Pancreas (tissue), 10 donors: ENCODE measurements around the gene DHTKD1. TPM values are rescaled to one million over a fixed set of nuclear protein-coding genes. Genes with fewer than 3 reads are reported as not detected.
"Not testable (repeated sequence)": the region's sequence is repeated elsewhere in the genome, so short reads cannot be mapped to it uniquely, and the experiment has no call there.

Experiments
- ATAC-seq, 4 donors: fragments of 200-7000 bp; cut with Tn5 transposase; one replicate each; pipeline versions ENCODE4 v1.8.0 to v1.9.1; 2020; ENCODE audit warnings: mild to moderate bottlenecking in 4 of 4, moderate library complexity in 4 of 4
- DNase-seq, 6 donors: peaks; one replicate each; pipeline ENCODE4 v3.0.0-alpha.2; 2020
- FAIRE-seq: peaks from 2 replicates; lab custom pipeline; 2012; peaks lifted over from hg19 to GRCh38; lab: Jason Lieb, UNC
- H3K27ac ChIP-seq, 4 donors: fragments of 200-600 bp; sonication (generic); 1 replicate in 3 of 4; 2 replicates in 1 of 4; pipeline versions ENCODE4 v1.5.0 to v1.8.0; 2020
- H3K27me3 ChIP-seq, 4 donors: fragments of 200-600 bp; one replicate each; pipeline ENCODE4 v1.8.0; 2021
- H3K36me3 ChIP-seq, 3 donors: fragments of 200-600 bp; sonication (generic) in 1 of 3; one replicate each; pipeline versions ENCODE4 v1.5.0 to v1.8.0; 2020 to 2021
- H3K4me1 ChIP-seq, 3 donors: fragments of 200-600 bp; one replicate each; pipeline ENCODE4 v1.8.0; 2021
- H3K4me3 ChIP-seq, 4 donors: fragments of 200-600 bp; sonication (generic) in 2 of 4; one replicate each; pipeline versions ENCODE4 v1.5.0 to v1.8.0; 2020 to 2021
- H3K9me3 ChIP-seq, 4 donors: fragments of 200-600 bp; one replicate each; pipeline ENCODE4 v1.8.0; 2021
- WGBS, 2 donors: extraction: QIAGEN DNeasy Blood & Tissue Kit; methylation state at CpG; one replicate each; pipeline ENCODE4 v1.1.7; 2013; 5-methylcytosine and 5-hydroxymethylcytosine counted together
- intact Hi-C, 3 donors: fragments of 100-400 bp; cut with DNase I; formaldehyde crosslinking; loops; one replicate each; pipeline versions ENCODE4 v1.11.1 to v1.14.2; 2022
- microRNA-seq, 2 donors: library from miRNA; unstranded; fragments of <30 nt; microRNA quantifications; one replicate each; pipeline versions ENCODE4 to v1.1.0, GENCODE V29; 2019 to 2020
- polyA plus RNA-seq, 2 donors: library from polyadenylated mRNA; stranded (reverse); fragments of 200-250 nt; gene quantifications; one replicate each; pipeline ENCODE4 v1.2.3, GENCODE V29; 2013
- total RNA-seq, 6 donors: library from RNA; stranded (reverse); fragmentation: NEBNext Ultra II Directional in 4 of 6; extraction: Animal tissue kit (Norgen Biotek cat#: 25700) in 4 of 6; gene quantifications; one replicate each; pipeline versions ENCODE4 v1.2.1 to v1.2.4, GENCODE V29; 2021 to 2023
- TF ChIP-seq, protein P1 (sequence below), 4 donors: fragments of 200-600 bp; sonication (generic) in 3 of 4; IDR thresholded peaks; one replicate each; pipeline versions ENCODE4 v1.5.0 to v1.8.0; 2021; ENCODE audit warnings: antibody characterized with exemption in 4 of 4
- donor health status: healthy with polysubstance abuse.
- donor health status: DM: no; HTN: no; CAD: no; lungs with moderate emphysema.
- donor health status: DM: no; HTN: no; CAD: no.
- donor health status: control.
- donor health status: control.
- donor health status: Bipolar disorder and iron deficiency.
- donor health status: DM: yes; HTN: yes; CAD: no.
- donor health status: DM: no; HTN: no; CAD: no.
- donor health status: DM: no; HTN: no; CAD: no.
- donor health status: DM: yes; HTN: yes; CAD: no.

DHTKD1 gene
- total and polyA plus RNA-seq, 8 donors: 9.6 to 25.1 (median 20.6) TPM

DNA sequence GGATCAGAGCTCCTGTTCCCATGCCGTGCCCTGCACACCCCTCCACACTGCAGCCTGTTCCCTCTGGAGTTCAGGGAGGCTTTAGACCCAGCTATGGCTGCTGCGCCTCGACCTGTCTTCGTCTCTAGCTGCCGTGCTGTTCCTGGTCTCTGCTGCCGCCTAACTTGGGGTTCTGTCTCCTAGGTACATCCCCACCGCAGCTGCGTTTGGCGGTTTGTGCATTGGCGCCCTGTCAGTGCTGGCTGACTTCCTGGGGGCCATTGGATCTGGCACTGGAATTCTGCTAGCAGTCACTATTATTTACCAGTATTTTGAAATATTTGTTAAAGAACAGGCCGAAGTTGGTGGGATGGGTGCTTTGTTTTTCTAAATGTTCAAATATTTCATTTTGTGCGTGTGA lies 95.3 kb downstream of the DHTKD1 start:
- Histone ChIP-seq H3K4me3 (no peak overlapping the region), H3K36me3 (peaks cover 0 to 23% (median 0%) of the 10 kb centered on the region in 3 donors), H3K27ac (no peak overlapping the region), H3K4me1 (no peaks in the 10 kb centered on the region), H3K9me3 (peaks cover 0 to 3% (median 0%) of the 10 kb centered on the region in 4 donors), H3K27me3 (no peaks in the 10 kb centered on the region)
- DNase-seq (no peak), ATAC-seq (no peak), FAIRE-seq (no peak)
- TF ChIP-seq, protein P1, sequence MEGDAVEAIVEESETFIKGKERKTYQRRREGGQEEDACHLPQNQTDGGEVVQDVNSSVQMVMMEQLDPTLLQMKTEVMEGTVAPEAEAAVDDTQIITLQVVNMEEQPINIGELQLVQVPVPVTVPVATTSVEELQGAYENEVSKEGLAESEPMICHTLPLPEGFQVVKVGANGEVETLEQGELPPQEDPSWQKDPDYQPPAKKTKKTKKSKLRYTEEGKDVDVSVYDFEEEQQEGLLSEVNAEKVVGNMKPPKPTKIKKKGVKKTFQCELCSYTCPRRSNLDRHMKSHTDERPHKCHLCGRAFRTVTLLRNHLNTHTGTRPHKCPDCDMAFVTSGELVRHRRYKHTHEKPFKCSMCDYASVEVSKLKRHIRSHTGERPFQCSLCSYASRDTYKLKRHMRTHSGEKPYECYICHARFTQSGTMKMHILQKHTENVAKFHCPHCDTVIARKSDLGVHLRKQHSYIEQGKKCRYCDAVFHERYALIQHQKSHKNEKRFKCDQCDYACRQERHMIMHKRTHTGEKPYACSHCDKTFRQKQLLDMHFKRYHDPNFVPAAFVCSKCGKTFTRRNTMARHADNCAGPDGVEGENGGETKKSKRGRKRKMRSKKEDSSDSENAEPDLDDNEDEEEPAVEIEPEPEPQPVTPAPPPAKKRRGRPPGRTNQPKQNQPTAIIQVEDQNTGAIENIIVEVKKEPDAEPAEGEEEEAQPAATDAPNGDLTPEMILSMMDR (IDR thresholded peaks at IDR 0.05): no peak
- intact Hi-C loops: no loop called here
- whole genome bisulfite sequencing, 2 donors: 91 to 95% methylated on average over 12 of the region's 12 CpGs

- intact Hi-C loops: no loop called here
- ATAC-seq: no peak
- no peak overlapping the region for H3K4me3 ChIP-seq
- peaks cover 0 to 3% (median 0%) of the 10 kb centered on the region in 4 donors for H3K9me3 ChIP-seq
- H3K27me3 ChIP-seq: no peaks in the 10 kb centered on the region
- peaks cover 0 to 28% (median 0%) of the 10 kb centered on the region in 3 donors for H3K36me3 ChIP-seq
- no peaks in the 10 kb centered on the region for H3K4me1 ChIP-seq
- TF ChIP-seq, protein P1 (IDR thresholded peaks at IDR 0.05): no peak
- H3K27ac ChIP-seq: no peak overlapping the region
- no peak for DNase-seq
- WGBS, 2 donors: 71 to 75% methylated on average over 3 of the region's 3 CpGs
- FAIRE-seq: no peak
Measured at GRCh38 chr10:12165036-12165435, 96.3 kb downstream of the DHTKD1 start.

DNA sequence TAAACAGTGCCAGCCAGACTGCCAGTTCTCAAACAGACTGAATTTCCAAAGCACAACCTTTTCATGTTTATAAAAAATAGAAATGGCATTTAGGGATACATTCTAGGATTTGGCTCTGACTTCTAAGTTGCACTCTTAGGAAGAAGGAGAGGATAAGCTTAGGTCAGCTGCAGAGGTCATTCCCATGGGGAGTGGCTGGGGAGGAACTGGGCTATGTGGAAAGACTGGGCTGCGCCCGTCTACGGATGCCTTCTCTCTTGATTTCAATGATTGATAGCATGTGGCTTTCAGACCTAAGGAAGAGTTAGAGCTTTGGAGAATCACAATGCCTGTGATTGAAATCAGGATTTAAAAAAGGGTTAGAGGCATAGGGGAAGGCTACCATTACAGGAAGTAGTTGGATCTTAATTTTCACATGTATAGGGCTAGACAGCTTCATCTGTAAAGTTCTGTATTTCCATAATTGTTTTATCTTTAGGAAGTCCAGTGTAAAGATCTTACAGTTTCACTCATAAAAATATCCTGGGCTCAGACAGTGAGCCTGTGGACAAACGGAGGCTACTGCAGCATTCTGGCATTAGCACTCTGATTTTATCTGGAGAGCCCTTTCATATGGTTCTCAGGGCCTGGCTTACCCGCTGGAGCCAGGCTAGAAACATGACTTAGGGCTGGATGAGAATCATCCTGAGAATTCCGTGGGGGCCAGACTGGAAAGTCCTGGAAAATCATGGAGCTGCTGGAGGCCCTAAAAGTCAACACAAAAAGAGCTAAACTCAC lies 97.4 kb downstream of the DHTKD1 start:
- ATAC-seq (no peak), FAIRE-seq (no peak)

GRCh38 chr10:12171512-12171911 lies 102.8 kb downstream of the DHTKD1 start:
- ATAC-seq, intact Hi-C loops, H3K9me3 ChIP-seq, H3K27ac ChIP-seq, H3K27me3 ChIP-seq, DNase-seq, H3K4me1 ChIP-seq, H3K4me3 ChIP-seq, FAIRE-seq: not testable (repeated sequence)
- WGBS, 2 donors: 88 to 96% methylated on average over 6 of the region's 6 CpGs
- peaks cover 0 to 51% (median 6%) of the 10 kb centered on the region in 3 donors for H3K36me3 ChIP-seq

More for the DNA sequence above, 97.4 kb downstream of the DHTKD1 start:
- H3K4me1 ChIP-seq: no peaks in the 10 kb centered on the region
- H3K36me3 ChIP-seq: peaks cover 0 to 38% (median 6%) of the 10 kb centered on the region in 3 donors
- no peak overlapping the region for H3K27ac ChIP-seq
- no peak for DNase-seq
- no peak overlapping the region for H3K4me3 ChIP-seq
- TF ChIP-seq, protein P1 (IDR thresholded peaks at IDR 0.05): no peak
- H3K27me3 ChIP-seq: no peaks in the 10 kb centered on the region
- WGBS, 2 donors: 89 to 93% methylated on average over 6 of the region's 6 CpGs
- H3K9me3 ChIP-seq: peaks cover 0 to 3% (median 0%) of the 10 kb centered on the region in 4 donors
- intact Hi-C loops: no loop called here

Small RNAs within 50 kb of the gene (microRNA-seq; reads per million reads assigned to microRNA genes)
- 0 reads per million in 2 donors for gene MIR548AK

Other genes starting within 250 kb of the DHTKD1 start
- 10 to 100 TPM in 3 of 6 donors, 1 to 10 TPM in 3; 5.7 to 21.2 (median 11.1) TPM for gene PROSER2, start 245.6 kb upstream of the DHTKD1 start, total RNA-seq
- 10 to 100 TPM in 1 of 2 donors, 1 to 10 TPM in 1; 8.1 to 12.4 TPM for gene PROSER2, start 245.6 kb upstream of the DHTKD1 start, polyA plus RNA-seq
- gene UPF2, start 26.1 kb upstream of the DHTKD1 start, total RNA-seq: 10 to 100 TPM in 1 of 6 donors, 1 to 10 TPM in 5; 6.8 to 12.5 (median 9.0) TPM
- 10 to 100 TPM in 1 of 2 donors, 1 to 10 TPM in 1; 6.1 to 11.2 TPM for gene UPF2, start 26.1 kb upstream of the DHTKD1 start, polyA plus RNA-seq
- gene SEC61A2, start 60.7 kb downstream of the DHTKD1 start, total RNA-seq: 1 to 10 TPM; 1.1 to 2.8 (median 1.9) TPM
- gene SEC61A2, start 60.7 kb downstream of the DHTKD1 start, polyA plus RNA-seq: 1 to 10 TPM; 1.6 to 6.4 TPM
- 10 to 100 TPM in 5 of 6 donors, 1 to 10 TPM in 1; 9.1 to 20.0 (median 18.1) TPM for gene NUDT5, start 126.9 kb downstream of the DHTKD1 start, total RNA-seq
- gene NUDT5, start 126.9 kb downstream of the DHTKD1 start, polyA plus RNA-seq: 10 to 100 TPM; 15.1 to 20.0 TPM
- 10 to 100 TPM; 13.5 to 26.5 (median 21.1) TPM for gene CDC123, start 127.2 kb downstream of the DHTKD1 start, total RNA-seq
- 10 to 100 TPM; 12.2 to 23.7 TPM for gene CDC123, start 127.2 kb downstream of the DHTKD1 start, polyA plus RNA-seq